ENCODE data around the gene SPATA22.
"Not testable (repeated sequence)": the region's sequence is repeated elsewhere in the genome, so short reads cannot be mapped to it uniquely, and the experiment has no call there.

The SPATA22 gene

DNA sequence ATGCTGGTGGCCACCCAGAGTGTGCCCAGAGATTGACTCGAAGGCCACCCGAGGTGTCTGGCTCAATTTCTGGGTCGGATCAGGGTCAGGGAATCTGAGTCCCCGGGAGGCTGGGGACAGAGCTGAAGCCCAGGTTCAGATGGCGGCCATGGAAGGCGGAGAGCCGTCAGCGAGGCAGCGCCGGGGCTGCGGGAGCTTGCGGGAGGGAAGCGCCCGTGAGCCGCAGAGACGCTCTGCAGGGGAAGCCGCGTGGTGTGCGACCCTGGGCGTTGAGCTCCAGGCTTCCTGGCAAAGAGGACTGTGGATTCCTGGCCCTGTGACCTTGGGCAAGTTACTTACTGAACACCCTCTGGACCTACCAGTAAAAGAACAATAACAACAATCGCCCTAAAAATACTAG, 518 bp upstream of the SPATA22 start:
- DNase-seq (ENCODE audit: low spot score): no peak

DNA sequence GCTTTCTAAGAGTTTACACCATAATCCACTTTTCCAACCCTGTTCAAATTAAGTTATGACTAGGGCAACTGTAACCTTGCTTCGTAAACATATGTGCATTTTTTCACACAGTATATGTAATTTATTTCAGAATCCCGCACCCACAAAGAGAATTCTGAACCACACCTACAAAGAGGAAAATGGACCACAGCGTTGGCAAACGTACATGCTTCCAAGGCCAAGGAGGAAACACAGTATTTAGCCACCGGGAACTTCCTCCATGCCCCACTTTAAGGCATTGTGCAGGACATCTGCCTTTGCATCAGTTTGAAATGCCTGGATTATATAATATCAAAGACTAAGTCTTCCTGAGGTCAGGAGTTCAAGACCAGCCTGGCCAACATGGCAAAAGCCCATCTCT, 2.1 kb downstream of the SPATA22 start:
- no peak for DNase-seq (ENCODE audit: low spot score)

DNA sequence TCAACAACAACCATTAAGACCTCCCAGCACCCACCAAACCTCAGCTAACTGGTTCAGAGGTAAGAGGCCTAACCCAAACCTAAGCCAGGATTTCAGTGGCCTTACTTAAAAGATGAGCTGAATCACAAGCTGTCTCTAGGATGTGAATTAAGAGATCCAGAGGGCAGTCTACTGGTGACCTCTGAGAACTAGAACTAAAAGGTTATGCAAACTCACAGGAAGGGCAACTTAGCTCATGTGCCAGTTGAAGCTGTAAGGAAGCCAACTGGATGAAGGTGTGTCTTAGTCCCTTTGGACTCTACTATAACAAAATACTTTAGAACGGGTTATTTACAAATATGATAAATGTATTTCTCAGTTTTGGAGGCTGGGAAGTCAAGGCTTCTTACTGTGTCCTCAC, 5.3 kb downstream of the SPATA22 start:
- not testable (repeated sequence) for DNase-seq (ENCODE audit: low spot score)

DNA sequence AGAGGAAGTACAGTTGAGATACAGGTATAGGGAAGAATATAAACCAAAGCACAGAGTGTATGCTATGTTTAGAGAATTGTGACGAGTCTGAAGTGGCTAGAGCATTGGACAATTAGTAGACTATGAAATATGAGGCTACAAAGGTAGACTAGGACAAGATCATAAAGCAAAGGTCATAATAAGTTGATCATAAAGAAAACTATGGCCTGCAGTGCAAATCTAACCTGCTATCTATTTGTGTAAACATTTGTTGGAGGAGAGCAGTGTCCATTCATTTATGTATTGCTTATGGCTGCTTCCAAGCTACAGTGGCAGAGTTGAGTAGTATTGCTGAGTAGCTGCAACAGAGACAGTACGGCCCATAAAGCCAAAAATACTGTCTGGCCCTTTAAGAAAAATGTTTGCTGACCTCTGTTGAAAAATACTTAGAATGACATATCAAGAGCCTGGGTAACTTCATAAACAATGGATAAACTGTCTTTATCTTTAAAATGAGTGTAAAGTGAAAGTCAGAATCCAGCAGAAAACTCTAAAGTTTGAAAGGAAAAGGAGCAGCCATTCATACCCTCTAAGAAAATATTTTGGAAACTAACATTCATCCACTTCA, 23.5 kb downstream of the SPATA22 start:
- no peak for DNase-seq (ENCODE audit: low spot score)

DNA sequence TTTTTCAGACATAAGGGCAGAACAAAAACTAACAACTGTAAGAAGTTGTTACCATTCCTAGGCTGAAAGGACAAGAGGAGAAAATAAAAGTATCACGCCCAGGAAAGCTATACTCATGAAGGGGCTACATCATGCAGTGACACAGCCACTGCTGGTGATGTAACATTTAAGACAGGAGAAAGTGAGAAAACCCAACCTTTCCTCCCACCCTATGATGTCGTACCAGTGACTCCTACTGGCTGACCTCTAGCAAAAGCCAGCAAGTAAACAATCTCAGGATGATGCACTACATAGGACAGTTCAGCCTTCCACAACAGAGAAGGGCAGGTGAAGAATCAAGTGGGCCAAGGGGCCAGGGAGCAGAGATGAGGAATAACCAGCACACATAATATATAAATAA, 24.0 kb downstream of the SPATA22 start:
- DNase-seq (ENCODE audit: low spot score): peak; percentile 59

DNA sequence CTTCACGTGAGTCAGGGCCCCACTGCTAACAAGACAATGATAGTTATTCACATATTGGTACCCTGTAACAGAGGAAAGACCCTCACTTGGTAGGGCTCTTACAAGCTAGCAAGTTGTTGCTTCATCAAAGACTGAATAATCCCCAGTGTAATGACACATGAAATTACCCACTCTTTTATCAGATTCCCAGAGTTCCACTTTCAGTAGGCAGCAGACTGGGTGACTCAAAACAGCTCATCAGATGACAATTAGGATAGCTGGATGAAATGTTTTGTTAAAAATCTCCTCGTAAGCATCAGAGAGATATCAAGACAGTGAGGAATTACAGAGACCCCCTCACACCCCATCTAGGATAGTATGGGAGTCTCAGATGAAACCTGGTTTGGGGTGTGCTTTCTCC, 31.2 kb downstream of the SPATA22 start:
- DNase-seq (ENCODE audit: low spot score): no peak

DNA sequence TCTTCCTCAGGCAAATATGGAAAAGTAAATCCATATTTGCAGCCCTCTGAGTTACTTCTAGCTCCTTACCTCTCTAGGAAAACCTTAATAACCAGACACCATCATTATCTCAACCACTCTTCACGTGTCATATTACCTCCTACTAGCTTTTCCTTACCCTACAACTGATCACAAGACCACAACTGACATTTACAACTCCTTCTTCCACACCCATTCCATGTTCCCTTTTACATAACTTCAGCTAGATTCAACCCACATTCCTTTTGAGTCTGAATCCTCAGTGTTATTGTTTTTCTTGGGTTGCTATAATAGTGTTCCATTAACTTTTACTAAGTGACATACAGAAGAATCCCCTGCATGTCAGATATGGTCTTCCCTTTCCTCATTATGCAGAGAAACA, 33.3 kb downstream of the SPATA22 start:
- no peak for DNase-seq (ENCODE audit: low spot score)

DNA sequence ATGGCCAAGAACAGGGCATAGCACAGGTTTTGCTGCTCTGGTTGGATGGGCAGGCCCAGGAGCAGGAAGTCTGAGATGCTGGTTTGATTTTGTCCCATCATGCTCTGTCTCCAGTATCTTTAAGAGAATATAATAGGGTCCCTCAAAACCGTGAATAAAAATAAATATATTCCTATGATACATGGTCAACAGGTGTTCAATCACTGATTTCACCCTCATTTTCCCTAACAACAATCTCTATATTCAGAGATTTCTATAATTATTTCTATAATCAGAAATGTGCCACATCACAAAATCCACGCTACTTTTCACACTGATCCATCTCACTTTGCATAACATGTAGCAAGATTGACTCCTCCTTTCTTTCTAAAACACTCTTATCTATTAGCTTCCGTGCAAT, 37.9 kb downstream of the SPATA22 start, which contains the start of gene OR1E2:
TSS of gene OR1E2 (minus strand) at position 101 of the 400 bp plus-strand sequence. CDS start at position 101, 0 bp downstream.
- DNase-seq (ENCODE audit: low spot score): no peak

DNA sequence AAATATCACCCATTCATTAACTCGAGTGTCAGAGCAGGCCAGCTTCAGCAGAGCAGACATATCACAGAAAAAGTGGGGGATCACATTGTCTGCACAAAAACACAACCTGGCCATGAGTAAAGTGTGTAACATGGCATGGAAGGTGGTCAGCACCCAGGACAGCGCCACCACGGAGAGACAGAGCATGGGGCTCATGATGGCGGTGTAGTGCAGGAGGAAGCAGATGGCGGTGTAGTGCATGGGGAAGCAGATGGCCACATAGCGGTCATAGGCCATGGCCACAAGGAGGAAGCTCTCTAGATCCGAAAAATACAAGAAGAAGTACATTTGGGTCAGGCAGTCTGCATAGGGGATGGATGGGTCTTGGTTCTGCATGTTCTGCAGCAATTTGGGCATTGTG, 38.4 kb downstream of the SPATA22 start:
- peak; percentile 40 for DNase-seq (ENCODE audit: low spot score)

DNA sequence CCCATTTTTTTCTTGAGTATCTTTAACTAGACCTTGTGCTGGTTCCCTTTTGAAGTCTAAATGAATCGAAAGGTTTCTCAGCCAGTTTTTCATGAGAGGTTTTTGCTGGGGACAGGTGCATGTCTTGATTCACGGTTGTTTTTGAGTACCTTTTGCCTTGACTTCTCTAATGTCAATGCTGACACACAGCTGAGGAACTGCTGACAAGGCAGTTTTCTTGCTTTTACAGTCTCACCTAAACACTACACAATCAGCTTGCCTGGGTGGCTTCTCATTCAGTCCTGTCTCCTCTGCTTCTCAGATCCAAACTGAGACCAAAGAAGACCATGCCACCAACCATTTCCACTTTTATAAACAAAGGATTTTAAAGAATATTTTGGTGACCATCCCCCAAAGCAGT, 53.4 kb downstream of the SPATA22 start:
- no peak for DNase-seq (ENCODE audit: low spot score)

DNA sequence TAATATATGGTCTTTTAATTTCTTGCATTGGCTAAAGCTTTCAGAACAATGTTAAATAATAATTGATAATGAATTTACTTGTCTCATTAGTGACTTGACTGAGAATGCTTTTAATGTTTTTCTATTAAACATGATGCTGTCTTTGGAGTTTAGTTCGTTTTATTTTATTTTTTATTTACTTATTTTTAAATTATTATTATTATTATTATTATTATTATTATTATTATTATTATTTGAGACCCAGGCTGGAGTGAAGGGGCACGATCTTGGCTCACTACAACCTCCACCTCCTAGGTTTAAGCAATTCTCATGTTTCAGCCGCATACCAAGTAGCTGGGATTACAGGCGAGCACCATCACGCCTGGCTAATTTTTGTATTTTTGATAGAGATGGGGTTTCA, 56.0 kb downstream of the SPATA22 start:
- no peak for DNase-seq (ENCODE audit: low spot score)

DNA sequence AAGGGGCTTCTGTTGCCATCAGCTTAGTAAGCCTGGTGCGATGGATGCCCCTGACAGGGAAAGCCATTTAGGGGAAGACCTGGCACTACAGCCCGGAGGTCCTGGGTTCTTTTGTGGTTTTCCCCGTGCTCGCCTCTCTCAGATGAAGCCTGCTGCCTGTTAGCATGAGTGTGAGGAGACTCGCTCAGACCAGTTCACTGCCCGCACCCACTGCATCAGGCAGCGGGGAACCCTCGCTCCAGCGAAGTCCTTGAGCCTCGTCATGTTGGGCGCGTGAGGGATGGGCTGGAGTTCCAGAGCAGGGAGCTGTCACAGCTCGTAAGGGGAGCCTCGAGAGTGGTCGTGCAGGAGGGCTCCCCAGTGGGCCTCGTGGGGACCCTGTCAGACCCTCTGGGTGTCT, 59.4 kb downstream of the SPATA22 start:
- not testable (repeated sequence) for DNase-seq (ENCODE audit: low spot score)

DNA sequence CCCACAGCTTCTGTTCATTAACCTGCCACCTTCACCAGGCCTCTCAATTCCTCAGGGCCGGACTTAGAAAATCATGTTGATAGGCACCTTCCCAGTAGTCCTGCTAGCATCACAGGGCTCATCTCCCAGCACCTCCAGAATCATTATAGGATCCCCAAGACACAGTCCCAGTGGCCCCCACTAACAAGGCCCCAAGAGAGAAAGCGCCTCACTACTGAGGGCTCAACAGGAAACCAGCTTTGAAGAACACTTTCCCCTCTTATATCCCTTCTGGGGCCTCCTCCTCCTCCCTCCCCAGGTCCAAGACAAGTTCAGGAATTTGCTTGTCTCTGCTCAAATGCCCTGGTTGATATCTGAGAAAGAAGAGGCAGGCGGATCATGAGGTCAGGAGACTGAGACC, 60.5 kb downstream of the SPATA22 start, which contains the start of gene OR3A3:
TSS of gene OR3A3 (plus strand) at position 301 of the 400 bp plus-strand sequence.
- no peak for DNase-seq (ENCODE audit: low spot score)

DNA sequence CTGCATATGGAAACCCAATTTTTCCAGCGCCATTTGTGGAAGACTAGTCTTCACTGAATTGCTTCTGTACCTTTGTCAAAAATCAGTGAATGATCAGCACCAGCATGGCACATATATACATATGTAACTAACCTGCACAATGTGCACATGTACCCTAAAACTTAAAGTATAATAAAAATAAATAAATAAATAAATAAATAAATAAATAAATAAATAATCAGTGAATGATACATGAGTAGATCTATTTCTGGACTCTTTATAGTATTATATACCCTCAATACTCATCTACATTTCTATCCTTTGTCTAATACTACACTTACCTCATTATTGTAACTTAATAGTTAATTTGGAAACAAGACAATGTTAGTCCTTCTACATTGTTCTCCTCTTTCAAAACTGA, 67.8 kb downstream of the SPATA22 start:
- DNase-seq (ENCODE audit: low spot score): not testable (repeated sequence)

DNA sequence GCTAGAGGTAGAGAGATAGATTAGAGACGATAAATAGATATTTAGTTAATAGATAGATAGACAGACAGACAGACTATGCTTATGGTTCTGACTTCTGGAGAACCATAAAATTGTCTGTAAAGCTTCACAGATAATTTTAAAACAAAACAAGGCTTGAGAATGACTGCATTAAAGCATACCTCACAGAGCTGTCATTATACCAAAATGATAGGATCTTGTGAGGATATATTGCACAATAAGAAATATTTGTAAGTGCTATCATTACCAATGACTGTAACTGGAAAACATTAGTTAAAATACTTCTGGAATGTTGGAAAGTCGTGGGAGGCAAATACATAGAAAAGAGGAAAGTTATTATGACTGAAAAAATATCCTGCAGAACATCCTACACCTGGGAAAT, 69.8 kb downstream of the SPATA22 start:
- no peak for DNase-seq (ENCODE audit: low spot score)

DNA sequence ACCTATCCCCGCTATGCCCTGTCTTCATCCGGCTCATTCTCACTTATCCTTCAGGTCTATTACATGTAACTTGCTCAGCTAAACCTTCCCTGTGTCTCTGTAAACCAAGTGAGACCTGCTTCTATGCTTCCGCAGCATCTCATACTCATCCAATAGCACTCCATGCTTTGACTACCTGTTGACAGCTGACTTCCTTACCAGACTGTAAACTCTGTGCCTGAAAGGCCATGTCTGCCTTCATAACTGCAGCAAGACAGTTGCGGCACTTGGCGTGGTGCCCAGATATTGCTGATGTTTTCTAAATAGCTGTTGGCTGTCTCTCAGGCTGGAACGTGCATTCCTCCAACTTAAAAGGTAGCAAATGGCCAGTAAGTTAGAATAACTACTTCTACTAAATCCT, 71.6 kb downstream of the SPATA22 start:
- DNase-seq (ENCODE audit: low spot score): no peak

DNA sequence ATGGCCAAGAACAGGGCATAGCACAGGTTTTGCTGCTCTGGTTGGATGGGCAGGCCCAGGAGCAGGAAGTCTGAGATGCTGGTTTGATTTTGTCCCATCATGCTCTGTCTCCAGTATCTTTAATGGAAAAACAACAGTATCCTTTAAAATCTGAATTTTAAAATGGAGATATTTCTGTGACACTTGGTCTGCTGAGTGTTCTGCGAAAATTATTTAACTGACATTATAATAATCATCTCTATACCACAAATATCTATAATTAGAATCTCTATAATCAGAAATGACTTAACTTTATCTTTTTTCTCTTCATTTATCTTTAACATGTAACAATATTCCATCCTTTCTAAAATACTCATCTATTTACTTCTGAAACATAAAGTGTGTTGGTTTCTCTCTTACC, 73.3 kb downstream of the SPATA22 start, which contains the start of gene OR1E1:
TSS of gene OR1E1 (minus strand) at position 101 of the 400 bp plus-strand sequence. CDS start at position 101, 0 bp downstream.
- no peak for DNase-seq (ENCODE audit: low spot score)

DNA sequence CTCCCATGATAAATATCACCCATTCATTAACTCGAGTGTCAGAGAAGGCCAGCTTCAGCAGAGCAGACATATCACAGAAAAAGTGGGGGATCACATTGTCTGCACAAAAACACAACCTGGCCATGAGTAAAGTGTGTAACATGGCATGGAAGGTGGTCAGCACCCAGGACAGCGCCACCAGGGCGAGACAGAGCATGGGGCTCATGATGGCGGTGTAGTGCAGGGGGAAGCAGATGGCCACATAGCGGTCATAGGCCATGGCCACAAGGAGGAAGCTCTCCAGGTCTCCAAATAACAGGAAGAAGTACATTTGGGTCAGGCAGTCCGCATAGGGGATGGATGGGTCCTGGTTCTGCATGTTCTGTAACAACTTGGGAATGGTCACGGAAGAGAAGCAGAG, 73.8 kb downstream of the SPATA22 start:
- peak; percentile 18 for DNase-seq (ENCODE audit: low spot score)
